DND-41 (cell line): Measurements from ENCODE around the gene DGKQ.

ENCODE experiments used
- ATAC-seq: fragments of 200-7000 bp; cut with Tn5 transposase; 3 replicates; pipeline ENCODE4 v1.9.1; 2021; ENCODE audit warnings: low read depth; ENCODE audit not compliant: insufficient read depth
- DNase-seq: peaks from one replicate; pipeline ENCODE4 v3.0.0-alpha.2; 2020
- H2AFZ ChIP-seq: 2 replicates; pipeline ENCODE4 v1.6.0; 2012; ENCODE audit warnings: low read depth, low read length
- H3K27ac ChIP-seq: 2 replicates; pipeline ENCODE4 v1.5.1; 2012; ENCODE audit warnings: low read length, inconsistent platforms
- H3K27me3 ChIP-seq: fragments of 200-600 bp; sonication (generic); 2 replicates; pipeline ENCODE4 v1.6.0; 2012; ENCODE audit warnings: low read length, mild to moderate bottlenecking, inconsistent platforms; ENCODE audit not compliant: insufficient read depth, poor library complexity
- H3K36me3 ChIP-seq: 2 replicates; pipeline ENCODE4 v1.5.1; 2012; ENCODE audit warnings: low read length, inconsistent platforms; ENCODE audit not compliant: insufficient read depth
- H3K4me1 ChIP-seq: 2 replicates; pipeline ENCODE4 v1.5.1; 2012; ENCODE audit warnings: mild to moderate bottlenecking, low read length; ENCODE audit not compliant: insufficient read depth
- H3K4me2 ChIP-seq: 2 replicates; pipeline ENCODE4 v1.6.0; 2012; ENCODE audit warnings: mild to moderate bottlenecking, moderate library complexity, low read length, inconsistent platforms; ENCODE audit not compliant: insufficient read depth
- H3K4me3 ChIP-seq, 2 experiments: fragments of 200-600 bp in 1 of 2; shearing (Covaris generic) in 1 of 2; 2 replicates each; pipeline ENCODE4 v1.5.1; 2012 to 2016; ENCODE audit warnings: inconsistent platforms in 2 of 2, low read length in 2 of 2, mild to moderate bottlenecking in 2 of 2, low read depth in 1 of 2, moderate library complexity in 1 of 2
- H3K79me2 ChIP-seq: 2 replicates; pipeline ENCODE4 v1.6.0; 2012; ENCODE audit warnings: low read length, inconsistent platforms; ENCODE audit not compliant: insufficient read depth
- H3K9ac ChIP-seq: 2 replicates; pipeline ENCODE4 v1.6.0; 2012; ENCODE audit warnings: low read depth, mild to moderate bottlenecking, inconsistent platforms, low read length, moderate library complexity
- H3K9me3 ChIP-seq: 2 replicates; pipeline ENCODE4 v1.5.1; 2012; ENCODE audit warnings: low read length, moderate library complexity, mild to moderate bottlenecking, inconsistent platforms; ENCODE audit not compliant: insufficient read depth, severe bottlenecking
- H4K20me1 ChIP-seq: 2 replicates; pipeline ENCODE4 v1.6.0; 2012; ENCODE audit warnings: low read length; ENCODE audit not compliant: insufficient read depth
- EZH2 ChIP-seq: IDR thresholded peaks from 3 replicates; pipeline ENCODE4 v1.6.1; 2012; ENCODE audit warnings: borderline replicate concordance, low read depth, mild to moderate bottlenecking, moderate library complexity, low read length, inconsistent platforms; ENCODE audit not compliant: severe bottlenecking
- TF ChIP-seq, protein P1 (sequence below): IDR thresholded peaks from 2 replicates; pipeline ENCODE4 v1.5.1; 2012; ENCODE audit warnings: borderline replicate concordance, low read length, moderate library complexity, mild to moderate bottlenecking; ENCODE audit not compliant: poor library complexity, severe bottlenecking; ENCODE audit errors: extremely low read depth

Gene DGKQ

DNA sequence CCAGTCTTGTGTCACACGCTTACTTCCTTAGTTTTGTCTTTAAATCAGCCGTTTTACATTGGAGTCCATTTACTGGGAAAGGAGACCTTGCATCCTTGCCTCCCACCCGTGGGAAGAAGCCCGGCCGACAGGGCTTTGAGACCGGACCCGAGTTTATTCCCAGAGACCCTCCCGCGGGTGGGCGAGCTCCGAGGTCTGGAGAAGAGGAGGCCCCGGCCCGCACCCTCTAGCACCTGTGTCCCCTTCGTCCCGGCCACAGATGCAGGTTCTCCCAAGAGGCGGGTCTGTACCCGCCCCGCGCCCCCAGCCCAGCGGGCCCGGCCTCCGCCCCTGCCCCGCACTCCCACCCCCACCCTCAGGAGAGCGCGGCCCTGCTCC is 23.6 kb upstream of the DGKQ start:
- H2AFZ ChIP-seq, result no peak overlapping the region
- no peak overlapping the region for H3K9ac ChIP-seq
- no peak overlapping the region for H3K27ac ChIP-seq
- H3K4me1 ChIP-seq, result no peaks in the 10 kb centered on the region
- peaks cover 11% of the 10 kb centered on the region; the same call in 1 of the 2 replicates for H4K20me1 ChIP-seq
- no peak overlapping the region for H3K4me2 ChIP-seq
- H3K27me3 ChIP-seq, result no peaks in the 10 kb centered on the region
- TF ChIP-seq, protein P1, sequence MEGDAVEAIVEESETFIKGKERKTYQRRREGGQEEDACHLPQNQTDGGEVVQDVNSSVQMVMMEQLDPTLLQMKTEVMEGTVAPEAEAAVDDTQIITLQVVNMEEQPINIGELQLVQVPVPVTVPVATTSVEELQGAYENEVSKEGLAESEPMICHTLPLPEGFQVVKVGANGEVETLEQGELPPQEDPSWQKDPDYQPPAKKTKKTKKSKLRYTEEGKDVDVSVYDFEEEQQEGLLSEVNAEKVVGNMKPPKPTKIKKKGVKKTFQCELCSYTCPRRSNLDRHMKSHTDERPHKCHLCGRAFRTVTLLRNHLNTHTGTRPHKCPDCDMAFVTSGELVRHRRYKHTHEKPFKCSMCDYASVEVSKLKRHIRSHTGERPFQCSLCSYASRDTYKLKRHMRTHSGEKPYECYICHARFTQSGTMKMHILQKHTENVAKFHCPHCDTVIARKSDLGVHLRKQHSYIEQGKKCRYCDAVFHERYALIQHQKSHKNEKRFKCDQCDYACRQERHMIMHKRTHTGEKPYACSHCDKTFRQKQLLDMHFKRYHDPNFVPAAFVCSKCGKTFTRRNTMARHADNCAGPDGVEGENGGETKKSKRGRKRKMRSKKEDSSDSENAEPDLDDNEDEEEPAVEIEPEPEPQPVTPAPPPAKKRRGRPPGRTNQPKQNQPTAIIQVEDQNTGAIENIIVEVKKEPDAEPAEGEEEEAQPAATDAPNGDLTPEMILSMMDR, result no peak
- no peak for TF ChIP-seq EZH2
- no peaks in the 10 kb centered on the region for H3K9me3 ChIP-seq
- no peaks in the 10 kb centered on the region for H3K79me2 ChIP-seq
- H3K4me3 ChIP-seq, result no peak overlapping the region
- DNase-seq (no peak), ATAC-seq (no peak)
- 0 out of 2 replicates have a peak, but pooled peaks cover 2% of the 10 kb centered on the region for H3K36me3 ChIP-seq

DNA sequence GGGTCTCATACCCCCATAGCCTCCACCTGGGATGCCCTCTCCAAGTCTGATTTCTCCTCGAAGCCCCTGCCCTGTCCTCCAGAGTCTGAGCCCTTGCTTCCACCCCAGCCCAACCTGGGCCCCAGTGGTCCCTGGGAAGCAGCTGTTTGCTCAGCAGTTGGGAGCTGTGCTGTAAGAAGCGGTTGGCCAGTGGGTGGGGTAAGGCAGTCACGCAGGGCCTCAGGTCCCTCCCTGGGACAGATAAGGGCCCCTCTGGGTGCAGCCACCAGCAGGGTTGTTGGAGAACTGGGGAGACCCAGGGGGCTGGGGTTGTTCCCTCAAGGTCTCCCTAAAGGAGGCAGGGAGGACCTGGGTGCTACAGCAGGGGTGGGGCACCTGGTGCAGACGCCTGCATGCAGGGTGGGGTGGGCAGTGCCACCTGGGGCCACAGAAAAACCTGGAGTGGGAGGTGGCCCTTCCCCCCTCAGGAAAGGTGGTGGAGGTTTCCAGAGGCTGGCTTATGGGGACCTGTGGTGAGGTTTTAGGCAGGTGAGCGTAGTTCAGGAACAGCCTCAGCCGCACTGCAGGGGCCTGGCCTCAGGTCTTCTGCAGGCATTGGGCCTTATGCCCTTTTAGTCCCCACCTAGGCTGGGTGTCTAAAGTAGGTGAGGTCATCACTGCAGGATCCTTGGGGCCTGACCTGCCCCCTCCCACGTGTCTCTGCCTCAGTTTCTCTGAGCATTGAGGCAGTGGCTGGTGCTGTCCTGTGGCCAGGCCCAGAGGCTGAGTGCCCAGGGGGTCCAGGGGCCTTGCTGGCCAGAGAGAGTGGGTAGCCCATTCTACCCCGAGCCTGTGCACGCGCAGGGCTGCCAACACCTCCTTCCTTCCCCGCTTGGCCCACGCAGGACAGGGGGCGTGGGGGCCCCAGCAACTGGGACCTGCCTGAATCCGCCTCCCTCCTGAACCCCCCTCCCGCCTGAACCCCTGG is 22.9 kb upstream of the DGKQ start:
- Histone ChIP-seq H3K27ac (no peak overlapping the region), H2AFZ (no peak overlapping the region), H3K36me3 (peaks cover 8% of the 10 kb centered on the region), H3K9ac (no peak overlapping the region), H3K9me3 (no peaks in the 10 kb centered on the region), H3K4me2 (no peak overlapping the region), H3K27me3 (no peaks in the 10 kb centered on the region), H4K20me1 (peaks cover 14% of the 10 kb centered on the region), H3K4me3 (no peak overlapping the region), H3K79me2 (no peaks in the 10 kb centered on the region), H3K4me1 (no peaks in the 10 kb centered on the region)
- no peak for TF ChIP-seq EZH2
- TF ChIP-seq, protein P1, result no peak
- ATAC-seq (peak; percentile 27), DNase-seq (no peak)

DNA sequence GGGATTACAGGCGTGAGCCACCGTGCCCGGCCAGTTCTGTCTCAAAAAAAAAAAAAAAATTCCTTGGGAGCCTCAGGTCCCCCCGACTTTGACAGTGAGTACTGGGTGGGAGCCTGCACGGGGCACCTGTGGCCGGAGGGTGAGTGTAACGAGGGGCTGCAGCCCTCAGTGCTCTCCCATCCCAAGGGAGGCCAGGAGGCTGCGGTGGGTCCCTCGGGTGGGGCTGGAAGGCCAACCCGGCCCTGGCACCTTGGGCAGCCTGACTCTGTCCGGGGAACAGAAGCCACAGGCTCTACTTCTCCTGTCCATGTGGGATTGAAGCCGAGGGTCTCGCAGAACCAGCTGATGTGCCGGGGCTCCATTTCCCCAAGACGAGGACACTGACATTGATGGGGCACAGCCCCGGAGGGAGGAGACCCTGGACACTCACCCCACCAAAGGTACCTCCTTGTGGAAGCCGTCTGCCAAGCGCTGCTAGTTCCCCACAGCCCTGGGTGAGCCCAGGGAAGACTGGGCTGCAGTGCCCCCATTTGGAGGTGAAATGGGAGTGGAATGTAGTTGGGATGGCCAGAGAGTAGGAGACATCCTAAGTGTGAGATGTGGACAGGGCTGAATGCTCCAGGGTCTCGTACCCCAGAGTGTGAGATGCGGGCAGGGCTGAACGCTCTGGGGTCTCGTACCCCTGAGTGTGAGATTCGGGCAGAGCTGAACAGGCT is 22.1 kb upstream of the DGKQ start:
- Histone ChIP-seq H4K20me1 (peaks cover 16% of the 10 kb centered on the region), H3K4me2 (no peak overlapping the region), H3K9ac (no peak overlapping the region), H3K9me3 (no peaks in the 10 kb centered on the region), H3K79me2 (no peaks in the 10 kb centered on the region), H2AFZ (no peak overlapping the region), H3K4me3 (no peak overlapping the region), H3K27me3 (no peaks in the 10 kb centered on the region), H3K4me1 (no peaks in the 10 kb centered on the region), H3K36me3 (peaks cover 16% of the 10 kb centered on the region), H3K27ac (no peak overlapping the region)
- DNase-seq (no peak), ATAC-seq (peak; percentile 18; the same call in 2 of the 3 replicates)
- TF ChIP-seq, protein P1, result no peak
